NCI-H1092 treated with DMSO at 0.1 percent for 48 hours (cell line): Measurements from ENCODE around the gene PLEKHF1.
"Not testable (repeated sequence)": the region's sequence is repeated elsewhere in the genome, so short reads cannot be mapped to it uniquely, and the experiment has no call there.

ENCODE experiments used
- DNase-seq: peaks from one replicate; lab custom pipeline; 2025; lab: John Stamatoyannopoulos, UW

The PLEKHF1 gene

DNA sequence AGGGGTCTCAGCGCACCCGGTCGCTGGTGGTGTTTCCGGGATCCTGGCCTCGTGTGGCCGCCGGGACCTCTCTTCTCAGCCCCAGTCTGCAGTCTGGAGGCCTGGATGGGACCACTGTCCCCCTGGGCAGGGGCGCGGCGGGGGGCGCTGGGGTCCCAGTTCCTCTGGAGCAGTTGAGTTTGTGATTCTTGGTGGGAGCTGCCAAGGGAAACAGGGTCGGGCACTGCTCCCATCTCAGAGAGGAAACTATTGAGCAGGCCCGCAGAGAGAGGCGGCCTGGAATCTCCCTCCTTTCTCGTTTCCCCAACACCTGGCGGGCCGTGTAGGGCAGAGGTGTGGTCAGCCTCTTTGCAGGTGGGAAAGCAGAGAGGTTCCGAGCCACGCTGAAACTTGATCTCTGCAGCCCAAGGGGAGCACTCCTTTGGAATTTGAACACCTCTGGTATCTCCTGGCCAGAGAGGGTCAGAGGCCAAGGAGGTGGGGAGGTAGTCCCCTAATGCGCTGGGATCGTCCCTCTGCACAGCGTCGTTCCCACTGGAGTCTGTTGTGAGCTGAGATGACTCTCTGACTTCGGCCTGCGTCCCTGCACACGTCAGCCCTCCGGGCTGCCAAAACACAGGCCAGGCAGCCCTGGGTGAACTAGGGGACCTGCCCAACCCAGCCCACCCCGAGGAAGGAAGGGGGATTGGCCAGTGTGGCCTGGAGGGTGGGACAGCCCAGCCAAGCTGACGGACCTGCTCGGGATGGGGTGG is 741 bp downstream of the PLEKHF1 start:
- no peak for DNase-seq

DNA sequence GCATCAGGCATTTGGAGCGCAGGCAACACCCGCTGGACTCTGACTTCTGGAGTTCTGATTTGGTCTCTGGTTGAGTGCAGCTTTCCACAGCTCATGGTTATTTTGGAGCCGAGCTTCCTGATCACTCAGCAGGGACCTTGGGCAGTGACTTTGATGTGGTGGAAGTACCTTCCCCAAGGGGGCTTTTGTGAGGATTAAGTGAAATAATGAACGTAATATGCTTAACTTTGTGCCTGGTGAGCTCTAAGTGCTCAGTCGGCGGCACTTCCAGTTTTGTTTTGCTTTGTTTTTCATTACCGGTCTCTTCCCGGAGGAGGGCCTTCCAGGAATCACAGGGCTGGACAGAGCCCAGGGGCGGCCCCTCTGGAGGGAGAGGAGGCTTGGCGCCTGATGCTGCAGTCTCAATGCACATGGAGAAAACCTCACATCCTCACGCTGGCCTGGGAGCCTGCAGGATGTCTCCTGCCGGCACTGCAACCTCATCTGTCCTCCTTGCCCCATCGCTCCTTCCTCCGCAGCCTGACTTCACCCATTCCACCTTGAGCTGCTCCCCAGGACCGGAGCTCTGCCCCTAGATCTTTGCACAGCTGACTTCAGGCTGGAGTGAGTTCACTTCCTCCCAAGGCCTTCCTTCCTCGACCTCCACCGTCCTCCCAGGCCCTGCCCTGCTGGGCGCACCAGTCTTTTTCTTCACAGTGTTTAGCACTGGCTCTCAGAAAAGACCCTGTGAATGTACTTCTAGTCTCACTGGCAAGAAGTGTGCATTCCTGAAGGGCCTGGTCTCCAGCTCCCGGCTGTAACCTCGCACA is 1.5 kb downstream of the PLEKHF1 start:
- DNase-seq: no peak

DNA sequence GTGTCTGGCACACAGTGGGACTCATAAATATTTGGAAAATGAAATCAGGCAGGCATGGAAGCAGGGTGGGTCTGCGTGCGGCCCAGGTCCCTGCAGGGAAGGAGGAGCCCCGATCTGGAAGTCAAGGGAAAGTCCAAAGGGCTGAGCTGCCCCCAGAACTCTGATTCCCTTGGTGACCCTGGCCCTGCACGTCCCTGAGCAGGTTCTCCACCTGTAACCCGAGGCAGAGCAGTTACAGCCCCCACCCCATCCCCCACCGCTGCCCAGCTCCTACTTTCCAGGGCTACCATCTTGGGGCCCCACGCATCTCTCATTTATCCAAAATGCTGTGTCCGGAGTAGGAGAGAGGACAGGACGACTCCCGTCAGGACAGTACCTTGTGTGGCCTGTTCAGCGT is 2.1 kb downstream of the PLEKHF1 start:
- no peak for DNase-seq

DNA sequence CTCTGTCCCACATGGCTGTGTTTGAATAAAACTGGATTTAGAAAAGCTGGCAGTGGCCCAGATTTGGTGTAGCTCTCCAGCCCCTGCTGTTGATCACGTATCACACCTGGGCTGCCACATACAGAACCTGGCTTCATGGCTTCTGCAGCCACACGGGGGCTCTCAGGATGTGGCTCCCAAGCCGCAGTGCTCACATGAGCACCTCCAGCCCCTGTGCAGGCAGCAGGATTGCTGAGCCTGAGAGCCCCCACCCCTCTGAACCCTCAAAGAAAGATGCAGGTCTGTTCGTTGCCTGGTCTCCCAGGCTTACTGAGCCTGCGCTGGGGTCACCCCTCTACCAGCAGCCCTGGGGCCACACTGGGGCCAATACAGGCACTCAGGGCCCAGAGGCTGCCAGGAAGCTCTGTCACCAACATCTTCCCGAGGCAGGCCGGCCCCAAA is 2.7 kb downstream of the PLEKHF1 start:
- DNase-seq: no peak

DNA sequence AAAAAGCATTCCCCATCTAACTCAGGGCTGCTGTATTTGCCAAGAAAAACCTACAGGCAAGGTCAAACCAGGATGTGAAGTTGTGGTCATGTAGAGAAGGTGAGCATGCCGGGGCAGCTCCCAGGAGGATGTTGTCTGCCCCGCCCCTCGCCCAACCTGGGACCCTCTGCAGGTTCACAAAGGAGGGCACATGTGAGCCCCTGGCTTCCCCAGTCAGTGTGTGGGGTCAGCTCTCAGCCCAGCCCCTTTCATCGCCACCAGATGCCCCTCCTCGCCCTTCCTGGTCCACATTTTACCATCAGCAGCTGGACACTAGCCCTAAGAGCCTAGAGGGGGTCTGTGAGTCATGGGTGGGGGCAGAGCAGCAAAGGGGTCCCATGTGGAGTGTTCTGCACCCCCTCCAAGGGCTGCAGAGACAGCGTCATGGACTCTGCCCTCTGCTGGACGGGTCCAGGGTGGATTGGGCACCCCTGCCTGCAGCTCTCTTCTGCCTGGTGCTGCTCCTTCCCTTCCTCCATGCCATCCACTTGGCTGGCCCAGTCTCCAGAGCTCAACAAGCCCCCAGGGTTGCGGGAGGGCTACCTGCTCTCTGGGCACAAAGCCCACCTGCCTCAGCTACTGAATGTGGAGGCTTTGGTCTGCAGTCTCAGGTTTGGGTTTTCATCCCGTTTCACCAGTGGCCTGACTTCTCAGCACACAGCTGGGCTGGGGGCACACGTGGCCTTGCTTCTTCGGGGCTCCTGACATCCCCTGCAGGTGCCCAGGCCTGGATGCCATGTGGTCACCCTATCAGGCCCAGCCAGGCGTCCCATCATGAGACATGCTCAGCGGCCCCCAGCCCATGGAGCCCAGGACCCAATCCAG is 3.7 kb downstream of the PLEKHF1 start:
- no peak for DNase-seq

DNA sequence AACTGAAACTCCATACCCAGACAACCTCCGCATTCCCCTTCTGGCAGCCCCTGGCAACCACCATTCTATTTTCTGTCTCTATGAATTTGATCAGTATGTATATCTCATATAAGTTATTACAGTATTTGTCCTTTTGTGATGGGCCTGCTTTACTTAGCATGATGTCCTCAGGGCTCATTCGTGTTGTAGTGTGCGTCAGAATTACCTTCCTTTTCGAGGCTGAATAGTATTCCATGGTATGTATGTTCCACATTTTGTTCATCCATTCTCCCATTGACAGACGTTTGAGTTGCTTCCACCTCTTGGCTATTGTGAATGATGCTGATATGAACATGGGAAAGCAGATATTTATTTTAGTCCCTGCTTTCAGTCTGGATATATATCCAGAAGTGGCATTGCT is 5.0 kb downstream of the PLEKHF1 start:
- no peak for DNase-seq

DNA sequence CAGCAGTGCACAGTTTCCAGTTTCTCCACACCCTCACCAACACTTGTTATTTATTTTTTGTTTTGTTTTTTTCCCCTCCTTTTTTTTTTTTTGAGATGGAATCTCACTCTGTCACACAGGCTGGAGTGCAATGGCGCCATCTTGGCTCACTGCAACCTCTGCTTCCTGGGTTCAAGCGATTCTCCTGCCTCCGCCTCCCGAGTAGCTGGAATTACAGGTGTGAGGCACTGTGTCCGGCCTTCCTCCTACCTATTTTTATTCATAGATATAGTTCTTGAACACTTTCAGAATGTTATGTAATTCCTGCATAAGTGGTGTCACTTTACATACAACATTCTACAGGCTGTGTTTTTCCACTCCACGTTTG is 5.7 kb downstream of the PLEKHF1 start:
- not testable (repeated sequence) for DNase-seq

DNA sequence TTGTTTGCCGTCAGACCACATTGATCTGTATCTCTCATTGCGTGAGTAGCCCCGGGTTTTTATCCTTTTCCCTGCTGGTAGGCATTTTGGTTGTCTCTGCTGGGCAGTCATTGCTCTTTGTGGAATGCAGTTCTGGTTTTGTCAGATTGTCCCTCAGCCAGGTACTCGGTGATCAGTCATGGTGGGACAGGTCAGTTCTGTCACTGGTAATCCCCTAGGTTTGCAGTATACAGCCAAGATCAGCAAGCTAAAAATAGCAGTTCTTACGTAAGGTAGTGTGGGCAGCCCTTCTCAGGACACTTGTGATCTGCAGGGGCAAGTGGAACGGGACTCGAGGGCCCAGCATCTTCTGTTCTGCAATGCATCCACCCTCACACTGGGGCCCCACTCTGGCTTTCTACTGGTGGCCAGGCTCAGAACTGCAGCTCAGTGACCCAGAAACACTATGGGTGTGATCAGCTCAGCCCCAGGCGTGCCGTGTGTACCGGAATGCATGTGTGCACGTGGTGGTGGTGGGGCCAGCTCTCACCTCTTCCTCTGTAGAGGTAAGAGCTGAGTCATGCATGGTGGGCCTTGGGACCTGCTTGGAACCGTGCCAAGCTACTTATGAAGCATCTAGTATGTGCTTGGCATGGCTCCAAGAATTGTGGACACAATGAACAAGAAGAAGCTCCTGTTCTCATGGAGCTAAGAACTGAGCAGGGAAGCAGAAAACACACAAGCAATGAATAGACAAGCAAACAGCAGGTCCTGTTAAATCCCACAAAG is 6.3 kb downstream of the PLEKHF1 start:
- peak; percentile 1 for DNase-seq

DNA sequence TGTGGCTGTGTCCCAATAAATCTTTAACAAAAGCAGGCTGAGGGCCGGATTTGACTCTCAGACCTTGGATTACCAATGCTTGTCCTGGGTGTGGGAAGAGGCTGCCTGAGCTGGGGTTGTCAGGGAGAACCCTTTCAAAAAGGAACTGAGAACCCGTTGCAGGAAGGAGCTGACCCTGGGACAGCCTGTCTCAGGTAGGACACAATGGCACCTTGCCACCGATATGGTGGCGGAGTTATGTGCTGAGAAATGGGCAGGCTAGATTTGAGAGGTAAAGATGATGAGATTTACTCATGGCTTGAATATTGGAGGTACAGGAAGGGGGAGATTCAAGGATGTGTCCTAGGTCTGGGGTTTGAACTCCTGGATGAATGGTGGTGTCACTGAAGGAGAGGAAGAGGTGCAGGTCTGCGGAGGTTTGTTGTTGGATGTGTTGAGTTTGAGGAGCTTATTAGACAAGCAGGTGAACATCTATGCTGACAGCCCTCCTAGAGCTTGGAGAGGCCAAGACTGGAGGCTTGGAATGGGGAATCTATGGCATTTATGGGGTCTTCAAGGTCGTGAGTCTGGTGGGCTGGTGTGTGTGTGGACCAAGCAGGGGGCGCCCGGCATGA is 7.2 kb downstream of the PLEKHF1 start:
- no peak for DNase-seq

DNA sequence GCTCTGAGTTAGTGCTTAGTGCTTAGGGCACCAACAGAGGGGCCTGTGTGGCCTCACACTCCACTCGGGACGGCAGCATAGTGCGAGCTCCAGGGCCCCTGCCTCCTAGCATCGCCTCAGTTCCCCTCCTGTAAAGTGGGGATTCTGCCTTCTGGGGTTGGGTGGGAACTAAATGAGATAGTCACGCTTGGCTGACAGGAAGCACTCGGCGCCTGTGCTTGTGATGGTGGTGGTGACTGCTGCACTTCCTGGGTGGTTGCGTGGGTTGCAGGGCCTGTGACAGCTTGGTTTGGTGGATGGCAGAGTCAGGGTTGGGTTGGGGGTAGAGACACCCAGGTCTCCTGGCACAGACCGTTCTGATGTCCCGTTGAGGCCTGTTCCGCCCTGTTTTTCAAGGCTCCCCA is 7.7 kb downstream of the PLEKHF1 start:
- no peak for DNase-seq

DNA sequence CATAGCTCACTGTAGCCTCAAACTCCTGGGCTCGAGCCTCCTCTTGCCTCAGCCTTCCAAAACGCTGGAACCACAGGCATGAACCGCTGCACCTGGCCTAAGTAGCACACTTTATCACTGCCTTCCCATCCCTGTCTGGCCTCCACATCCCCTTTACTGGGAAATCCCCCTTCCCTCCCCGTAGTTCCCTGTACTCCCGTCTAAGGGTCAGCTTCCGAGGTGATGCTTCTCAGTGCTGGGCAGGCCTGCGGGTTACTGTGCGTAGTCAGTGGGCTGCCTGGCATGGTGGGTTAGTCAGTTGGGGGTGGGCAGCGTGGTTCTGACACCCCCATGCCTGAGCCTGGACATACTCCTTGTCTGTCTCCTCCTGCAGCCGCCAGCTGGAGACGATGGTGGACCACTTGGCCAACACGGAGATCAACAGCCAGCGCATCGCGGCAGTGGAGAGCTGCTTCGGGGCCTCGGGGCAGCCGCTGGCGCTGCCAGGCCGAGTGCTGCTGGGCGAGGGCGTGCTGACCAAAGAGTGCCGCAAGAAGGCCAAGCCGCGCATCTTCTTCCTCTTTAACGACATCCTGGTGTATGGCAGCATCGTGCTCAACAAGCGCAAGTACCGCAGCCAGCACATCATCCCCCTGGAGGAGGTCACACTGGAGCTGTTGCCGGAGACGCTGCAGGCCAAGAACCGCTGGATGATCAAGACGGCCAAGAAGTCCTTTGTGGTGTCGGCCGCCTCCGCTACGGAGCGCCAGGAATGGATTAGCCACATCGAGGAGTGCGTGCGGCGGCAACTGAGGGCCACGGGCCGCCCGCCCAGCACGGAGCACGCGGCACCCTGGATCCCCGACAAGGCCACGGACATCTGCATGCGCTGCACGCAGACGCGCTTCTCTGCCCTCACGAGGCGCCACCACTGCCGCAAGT is 8.4 kb downstream of the PLEKHF1 start:
- DNase-seq: no peak

DNA sequence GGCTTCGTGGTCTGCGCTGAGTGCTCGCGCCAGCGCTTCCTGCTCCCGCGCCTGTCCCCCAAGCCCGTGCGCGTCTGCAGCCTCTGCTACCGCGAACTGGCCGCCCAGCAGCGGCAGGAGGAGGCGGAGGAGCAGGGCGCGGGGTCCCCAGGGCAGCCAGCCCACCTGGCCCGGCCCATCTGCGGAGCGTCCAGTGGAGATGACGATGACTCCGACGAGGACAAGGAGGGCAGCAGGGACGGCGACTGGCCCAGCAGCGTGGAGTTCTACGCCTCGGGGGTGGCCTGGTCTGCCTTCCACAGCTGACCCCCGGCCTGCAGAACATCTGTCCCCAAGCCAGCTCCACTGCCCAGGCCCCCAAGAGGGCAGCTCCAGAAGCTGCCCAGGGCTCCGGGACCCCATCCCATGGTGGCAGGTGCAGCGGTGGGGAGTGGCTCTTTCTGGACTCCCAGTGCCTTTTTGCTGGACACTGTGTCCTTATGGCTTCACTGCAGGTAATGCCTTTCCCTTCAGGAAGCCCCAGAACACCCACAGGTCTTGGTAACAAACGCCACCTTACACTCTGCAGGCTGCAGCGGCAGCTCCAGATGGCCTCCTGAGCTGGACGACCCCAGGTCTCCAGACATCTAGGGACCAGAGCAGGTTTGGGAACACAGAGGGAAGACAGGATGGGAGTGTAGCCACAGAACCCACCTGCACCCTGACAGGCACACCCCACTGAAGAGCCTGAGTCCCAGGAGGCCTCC is 9.3 kb downstream of the PLEKHF1 start:
- no peak for DNase-seq

DNA sequence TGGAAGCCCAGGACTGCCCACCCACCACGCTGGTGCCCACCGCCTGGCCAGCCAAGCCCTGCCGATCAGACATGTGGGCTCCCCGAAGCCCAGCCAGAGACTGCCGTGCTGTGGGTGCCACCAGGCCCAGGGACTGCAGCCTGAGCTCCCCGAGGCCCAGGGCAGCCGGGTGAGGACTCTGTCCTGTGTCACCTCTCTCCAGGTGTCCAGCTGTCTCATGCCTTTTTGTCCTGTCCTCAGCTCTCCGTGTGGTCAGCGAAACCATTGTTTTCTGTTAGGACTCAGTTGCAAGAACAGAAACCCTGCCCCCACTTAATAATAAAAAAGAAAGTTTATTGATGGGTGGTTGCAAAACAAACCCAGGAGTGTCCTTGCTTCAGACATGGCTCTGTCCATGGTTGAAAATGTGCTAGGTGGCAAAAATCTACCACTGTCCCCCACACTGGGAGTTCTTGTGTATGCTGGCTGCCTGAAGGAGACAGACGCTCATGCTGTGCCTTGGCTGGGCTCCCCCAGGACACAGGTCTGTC is 9.9 kb downstream of the PLEKHF1 start:
- no peak for DNase-seq

DNA sequence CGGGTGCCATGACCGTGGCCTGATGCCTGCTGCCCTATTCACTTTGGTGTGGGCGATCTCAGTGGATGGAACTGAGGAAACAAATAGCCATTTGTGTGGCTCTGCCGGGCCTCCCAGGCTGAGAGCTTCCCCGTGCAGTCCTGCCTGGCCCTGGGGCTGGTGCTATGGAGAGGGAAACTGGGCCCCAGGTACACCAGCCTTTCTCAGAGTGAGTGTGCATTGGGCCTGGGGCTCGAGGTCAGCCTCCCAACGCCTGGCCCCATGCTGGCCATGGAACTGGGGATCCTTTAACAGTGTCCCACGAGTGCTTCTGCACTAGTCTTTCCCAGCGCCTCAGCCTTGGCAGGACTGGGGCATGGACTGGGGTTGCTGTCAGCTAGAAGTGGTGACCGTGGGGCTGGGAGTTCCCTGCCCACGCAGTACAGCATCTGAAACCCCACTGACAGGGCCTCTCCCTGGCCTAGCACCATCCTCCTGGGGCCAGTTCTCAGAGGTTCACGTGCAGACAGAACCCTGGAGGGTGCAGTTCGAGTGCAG is 10.5 kb downstream of the PLEKHF1 start:
- DNase-seq: no peak

DNA sequence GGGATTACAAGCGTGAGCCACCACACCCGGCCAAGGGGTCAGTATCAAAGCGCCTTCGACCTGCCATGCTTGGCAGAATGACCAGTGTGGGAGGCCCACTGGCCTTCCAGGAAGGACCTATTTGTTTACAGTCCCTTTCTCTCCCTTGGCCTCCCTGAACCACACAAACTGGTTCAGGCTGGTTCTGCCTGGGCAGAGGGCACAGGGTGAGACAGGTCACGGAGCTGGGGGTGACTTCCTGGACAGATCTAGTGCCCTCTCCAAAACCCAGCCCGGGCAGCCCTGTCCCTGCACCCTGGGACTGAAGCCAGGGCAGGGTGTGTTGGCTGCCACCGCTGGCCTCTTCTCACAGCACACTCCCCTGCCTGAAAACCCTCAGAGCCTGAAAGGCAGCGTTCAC is 11.3 kb downstream of the PLEKHF1 start:
- DNase-seq: no peak

DNA sequence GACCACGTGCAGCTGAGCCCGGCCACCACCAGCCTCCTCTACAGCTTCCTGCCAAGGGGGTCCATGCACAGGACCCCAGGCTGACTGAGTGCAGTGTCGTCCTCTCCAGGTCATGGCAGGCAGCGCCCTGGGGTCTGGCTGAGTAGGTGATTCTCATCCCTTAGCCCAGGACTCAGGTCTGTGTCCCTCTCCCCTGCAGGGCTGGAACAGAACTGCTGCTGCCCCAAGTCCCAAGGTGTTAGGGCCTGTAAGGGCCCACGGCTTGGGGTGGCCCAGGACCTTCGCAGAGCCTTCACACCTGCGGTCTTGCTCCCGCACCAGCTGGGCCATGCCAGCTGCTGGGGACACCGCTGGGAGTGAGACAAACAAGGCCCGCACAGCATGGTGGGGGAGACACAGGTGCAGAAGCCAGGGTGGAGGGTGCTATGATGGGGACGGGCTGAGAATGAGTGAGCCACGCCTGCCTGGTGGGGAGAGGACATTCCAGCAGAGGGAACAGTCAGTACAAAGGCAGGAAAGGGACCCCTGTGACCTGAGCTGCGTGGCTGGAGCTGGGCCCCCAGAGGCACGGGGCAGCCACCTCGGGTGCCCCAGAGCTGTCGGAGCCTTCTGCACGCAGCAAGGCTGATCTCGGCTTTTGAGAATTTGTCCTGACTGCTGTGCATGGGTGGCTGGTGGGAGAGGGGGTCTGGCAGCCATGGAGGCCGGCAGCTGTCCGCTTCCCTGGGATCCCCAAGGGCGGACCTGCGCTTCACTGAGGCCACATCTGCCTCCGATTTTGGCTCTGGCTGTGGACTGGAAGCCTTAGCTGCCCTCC is 11.9 kb downstream of the PLEKHF1 start:
- DNase-seq: no peak

DNA sequence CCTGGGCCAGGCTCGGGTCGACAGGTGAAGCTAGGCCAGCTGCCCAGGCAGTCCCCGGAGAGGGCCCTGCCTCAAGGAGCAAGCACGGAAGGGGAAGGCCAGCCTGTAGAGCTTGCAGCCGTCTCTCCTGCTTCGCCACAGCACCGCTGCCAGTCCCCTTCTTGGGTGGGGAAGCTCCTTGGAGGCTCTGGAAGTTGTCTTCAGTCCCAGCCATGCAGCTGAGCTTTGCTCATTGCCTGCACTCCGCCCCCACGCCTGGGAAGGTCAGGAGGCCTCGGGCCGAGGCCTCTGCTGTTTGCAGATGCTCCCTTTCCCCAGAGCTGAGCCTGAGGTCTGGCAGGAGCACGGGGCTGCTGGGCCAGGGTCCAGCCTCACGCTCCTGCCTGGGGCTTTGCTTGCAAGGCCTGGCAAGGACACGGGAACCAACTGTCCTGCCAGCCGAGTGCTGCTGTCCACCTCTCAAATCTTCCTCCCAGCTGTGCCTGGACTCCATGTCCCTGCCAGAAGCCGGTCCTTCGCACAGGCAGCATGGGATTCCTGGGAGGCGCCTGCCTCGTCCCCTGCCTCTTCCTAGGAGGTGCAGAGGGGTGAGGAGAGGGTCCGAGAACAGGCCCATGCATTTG is 13.3 kb downstream of the PLEKHF1 start:
- DNase-seq: no peak
